DMS 273 treated with DMSO at 0.1 percent for 48 hours (cell line): ENCODE measurements around the gene GRK1.
"Not testable (repeated sequence)": the region's sequence is repeated elsewhere in the genome, so short reads cannot be mapped to it uniquely, and the experiment has no call there.

Experiments used
- DNase-seq: peaks from one replicate; lab custom pipeline; 2025; lab: John Stamatoyannopoulos, UW

The GRK1 gene

DNA sequence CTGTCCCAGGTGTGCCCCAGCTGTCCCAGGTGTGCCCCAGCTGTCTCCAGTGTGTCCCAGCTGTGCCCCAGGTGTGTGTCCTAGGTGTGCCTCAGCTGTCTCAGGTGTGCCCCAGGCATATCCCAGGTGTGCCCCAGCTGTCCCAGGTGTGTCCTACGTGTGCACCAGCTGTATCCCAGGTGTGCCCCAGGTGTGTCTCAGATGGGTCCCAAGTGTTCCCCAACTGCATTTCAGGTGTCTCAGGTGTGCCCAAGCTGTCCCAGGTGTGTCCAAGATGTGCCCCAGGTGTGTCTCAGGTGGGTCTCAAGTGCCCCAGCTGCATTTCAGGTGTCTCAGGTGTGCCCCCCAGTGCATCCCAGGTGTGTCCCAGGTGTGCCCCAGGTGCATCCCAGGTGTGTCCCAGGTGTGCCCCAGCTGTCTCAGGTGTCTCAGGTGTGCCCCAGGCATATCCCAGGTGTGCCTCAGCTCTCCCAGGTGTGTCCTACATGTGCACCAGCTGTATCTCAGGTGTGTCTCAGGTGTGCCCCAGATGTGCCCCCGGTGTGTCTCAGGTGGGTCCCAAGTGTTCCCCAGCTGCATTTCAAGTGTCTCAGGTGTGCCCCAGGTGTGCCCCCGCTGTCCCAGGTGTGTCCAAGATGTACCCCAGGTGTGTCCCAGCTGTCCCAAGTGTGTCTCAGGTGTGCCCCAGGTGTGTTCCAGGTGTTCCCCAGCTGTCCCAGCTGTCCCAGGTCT, 1.3 kb upstream of the GRK1 start:
- DNase-seq = no peak

DNA sequence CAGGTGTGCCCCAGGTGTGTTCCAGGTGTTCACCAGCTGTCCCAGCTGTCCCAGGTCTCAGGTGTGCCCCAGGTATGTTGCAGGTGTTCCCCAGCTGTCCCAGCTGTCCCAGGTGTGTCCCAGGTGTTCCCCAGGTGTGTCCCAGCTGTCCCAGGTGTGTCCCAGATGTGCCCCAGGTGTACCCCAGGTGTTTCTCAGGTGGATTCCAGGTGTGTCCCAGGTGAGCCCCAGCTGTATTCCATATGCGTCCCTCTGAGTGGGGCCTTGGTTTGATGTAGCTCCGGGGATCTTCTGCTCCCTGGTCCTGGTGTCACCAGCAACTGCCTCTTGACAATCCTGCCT, 719 bp upstream of the GRK1 start:
- no peak for DNase-seq

DNA sequence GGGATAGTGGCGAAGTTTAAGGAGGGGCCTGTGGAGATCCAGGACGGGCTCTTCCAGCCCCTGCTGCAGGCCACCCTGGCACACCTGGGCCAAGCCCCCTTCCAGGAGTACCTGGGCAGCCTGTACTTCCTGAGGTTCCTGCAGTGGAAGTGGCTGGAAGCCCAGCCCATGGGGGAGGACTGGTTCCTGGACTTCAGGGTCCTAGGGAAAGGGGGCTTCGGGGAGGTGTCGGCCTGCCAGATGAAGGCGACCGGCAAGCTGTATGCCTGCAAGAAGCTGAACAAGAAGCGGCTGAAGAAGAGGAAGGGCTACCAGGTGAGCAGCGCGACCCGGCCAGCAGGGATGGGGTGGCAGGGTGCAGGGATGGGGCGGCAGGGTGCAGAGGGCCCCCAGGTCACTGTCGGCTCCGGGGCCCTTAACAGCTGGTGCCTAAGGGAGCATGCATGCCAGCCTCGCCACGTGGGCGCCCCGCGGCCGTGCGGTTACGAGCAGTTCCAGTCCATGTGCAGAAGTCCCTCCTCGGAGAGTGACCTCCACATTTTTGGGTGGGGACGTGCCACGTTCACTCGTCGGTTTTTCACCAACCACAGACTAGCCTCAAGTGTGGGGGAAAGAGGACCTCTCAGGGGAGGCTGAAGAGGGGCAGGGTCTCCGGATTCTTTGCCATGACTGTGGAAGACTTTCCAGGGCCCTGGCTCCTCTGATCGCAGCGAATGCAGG, 912 bp downstream of the GRK1 start:
- DNase-seq = no peak

DNA sequence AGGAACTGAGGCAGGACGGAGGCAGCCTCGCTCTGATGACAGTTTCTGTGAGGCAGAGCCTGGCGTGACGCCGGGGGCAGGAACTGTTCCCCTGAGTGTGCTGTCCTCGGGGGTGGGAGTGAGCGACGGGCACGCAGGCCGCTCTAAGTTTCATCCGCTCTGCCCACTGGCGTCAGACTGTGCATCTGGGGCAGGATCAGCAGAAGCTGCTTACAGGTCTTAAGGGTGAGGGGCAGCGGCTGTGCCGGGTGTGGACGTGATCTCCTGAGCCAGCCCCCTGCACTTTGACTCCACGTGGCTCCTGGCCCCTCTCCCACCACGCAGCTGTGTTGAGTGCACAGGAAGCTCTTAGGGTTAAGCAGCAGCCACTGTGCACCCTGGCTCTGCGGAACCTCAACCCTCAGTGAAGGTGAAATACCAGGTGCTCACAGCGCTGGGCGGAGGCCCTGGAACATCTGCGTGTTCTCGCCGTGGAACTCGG, 1.5 kb downstream of the GRK1 start:
- no peak for DNase-seq

DNA sequence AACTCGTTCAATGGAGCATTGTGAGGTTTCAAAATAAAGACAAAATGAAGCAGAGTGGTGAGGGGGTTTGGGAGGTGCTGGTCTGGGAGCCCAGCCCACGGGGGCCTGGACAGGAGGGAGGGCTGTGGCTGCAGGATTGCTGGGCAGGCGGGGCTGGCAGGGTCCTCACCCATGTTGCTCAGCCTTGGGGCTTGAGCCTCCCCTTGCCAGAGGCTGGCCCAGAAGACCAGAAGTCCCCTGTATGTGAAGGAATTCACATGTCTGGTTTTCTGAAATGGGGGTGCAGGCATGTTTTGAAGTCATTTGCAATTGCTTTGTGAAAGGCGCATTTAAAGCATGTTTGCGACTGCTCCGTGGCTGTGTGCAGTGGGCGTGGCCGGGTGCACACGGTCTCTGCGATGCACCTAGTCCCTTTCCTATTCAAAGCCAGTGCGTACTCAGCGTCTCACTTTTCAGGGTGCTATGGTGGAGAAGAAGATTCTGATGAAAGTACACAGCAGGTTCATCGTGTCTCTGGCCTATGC, 2.3 kb downstream of the GRK1 start:
- no peak for DNase-seq

DNA sequence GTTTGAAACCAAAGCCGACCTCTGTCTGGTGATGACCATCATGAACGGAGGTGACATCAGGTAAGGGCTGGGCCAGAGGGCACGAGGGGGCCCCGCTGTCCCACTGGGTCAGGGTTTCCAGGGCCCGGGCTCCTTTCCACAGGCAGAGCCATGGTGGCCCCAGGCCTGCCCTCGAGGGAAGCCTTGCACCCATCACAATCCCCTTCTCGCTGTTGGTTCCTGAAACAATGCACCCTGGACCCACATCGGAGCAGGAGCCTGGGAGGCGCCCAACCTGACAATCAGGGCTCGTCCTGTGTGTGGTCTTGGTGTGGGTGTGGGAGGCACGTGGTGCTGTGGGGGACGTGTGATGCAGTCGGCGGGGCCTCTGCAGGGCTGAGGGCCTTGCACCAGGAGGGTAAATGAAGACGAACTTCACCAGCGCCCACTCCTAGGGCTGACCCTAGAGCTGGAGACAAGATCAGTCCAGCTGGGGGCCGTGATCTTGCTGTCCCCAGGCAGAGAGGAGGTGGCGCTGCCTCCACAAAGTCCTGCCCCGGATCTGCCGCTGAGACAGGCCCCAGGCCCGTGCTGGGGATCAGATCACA, 2.8 kb downstream of the GRK1 start:
- DNase-seq = no peak

DNA sequence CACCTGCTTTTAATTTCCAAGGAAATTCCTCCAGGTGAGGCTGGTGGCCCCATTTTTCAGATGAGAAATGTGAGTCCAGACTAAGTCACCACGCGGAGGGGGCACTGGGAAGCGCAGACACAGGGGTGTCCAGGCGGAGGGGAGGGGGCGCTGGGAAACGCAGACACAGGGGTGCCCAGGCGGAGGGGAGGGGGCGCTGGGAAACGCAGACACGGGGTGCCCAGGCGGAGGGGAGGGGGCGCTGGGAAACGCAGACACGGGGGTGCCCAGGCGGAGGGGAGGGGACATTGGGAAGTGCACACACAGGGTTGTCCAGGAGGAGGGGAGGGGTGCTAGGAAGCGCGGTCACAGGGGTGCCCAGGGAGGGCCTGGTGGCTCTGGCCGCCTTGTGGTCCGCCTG, 3.5 kb downstream of the GRK1 start:
- DNase-seq = no peak

DNA sequence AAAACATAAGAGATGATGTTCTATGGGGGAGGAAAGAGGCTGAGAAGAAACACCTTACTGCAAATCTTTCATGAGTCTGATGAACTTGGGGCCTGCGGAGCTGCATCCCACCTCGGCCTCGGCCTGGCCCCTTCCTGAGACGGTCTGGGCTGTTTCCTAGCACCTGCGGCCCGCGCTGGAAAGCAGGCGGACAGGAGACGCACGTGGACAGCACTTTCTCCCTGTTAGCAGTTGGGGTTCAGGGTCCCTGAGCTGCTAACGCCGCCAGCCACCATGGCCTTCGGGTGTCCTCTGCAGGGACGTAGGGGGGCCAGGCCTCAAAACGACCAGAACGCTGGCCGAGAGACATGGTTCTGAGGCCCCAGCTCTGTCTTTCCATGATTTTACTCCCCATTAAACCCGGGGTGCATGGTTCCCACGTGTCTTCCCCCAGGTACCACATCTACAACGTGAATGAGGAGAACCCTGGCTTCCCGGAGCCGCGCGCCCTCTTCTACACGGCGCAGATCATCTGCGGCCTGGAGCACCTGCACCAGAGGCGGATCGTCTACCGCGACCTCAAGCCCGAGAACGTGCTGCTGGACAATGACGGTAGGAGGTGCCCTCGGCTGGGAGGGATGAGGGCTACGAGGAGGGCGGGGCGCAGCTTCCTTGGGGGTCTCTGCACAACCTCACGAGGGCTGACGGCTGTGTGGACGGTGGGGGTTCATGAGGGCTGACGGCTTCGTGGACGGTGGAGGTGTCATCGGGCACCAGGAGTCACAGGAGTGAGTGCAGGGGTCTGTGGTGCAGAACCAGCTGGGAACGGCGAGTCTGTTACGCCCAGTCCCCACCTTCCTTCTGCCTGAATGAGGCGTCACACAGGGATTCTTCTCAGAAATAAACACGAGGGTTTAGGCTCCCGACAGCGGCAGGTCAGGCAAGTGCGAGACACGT, 4.3 kb downstream of the GRK1 start:
- no peak for DNase-seq

DNA sequence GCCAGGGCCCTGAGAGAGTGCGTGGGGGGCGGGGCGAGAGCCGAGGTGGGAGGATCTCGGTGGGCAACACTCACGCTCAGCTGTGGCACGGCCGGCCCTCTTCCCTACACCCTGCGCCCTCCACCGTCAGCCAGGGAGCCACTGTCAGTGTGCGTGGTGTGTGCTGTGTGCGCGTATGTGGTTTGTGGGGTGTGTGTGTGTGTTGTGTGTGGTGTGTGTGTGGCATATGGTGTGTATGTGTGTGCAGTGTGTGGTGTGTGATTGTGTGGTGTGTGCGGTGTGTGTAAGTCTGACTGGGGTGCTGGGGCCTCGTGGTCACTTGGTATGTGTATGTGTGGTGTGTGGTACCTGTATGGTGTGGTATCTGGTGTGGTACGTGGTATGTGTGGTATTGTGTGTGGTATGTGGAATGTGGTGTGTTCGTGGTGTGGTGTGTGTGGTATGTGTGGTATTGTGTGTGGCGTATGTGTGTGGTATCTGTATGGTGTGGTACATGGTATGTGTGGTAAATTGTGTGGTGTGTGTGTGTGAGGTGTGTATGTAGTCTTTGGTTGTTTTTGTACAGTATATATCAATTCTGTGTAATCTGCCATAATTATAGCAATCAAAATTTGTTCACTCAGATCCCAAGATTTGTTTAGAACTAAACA, 5.1 kb downstream of the GRK1 start:
- no peak for DNase-seq

DNA sequence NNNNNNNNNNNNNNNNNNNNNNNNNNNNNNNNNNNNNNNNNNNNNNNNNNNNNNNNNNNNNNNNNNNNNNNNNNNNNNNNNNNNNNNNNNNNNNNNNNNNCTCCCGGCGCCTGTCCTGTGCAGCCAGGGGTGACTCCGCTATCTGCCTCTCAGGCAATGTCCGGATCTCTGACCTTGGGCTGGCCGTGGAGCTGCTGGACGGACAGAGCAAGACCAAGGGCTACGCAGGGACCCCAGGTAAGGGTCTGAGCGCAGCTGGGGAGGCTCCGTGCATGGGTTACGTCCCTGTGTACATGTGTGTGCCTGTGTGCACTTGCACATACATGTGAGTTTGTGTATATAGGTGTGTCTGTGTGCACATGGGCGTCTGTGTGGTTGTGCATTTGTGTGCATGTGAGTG, 55.9 kb downstream of the GRK1 start:
- no peak for DNase-seq

DNA sequence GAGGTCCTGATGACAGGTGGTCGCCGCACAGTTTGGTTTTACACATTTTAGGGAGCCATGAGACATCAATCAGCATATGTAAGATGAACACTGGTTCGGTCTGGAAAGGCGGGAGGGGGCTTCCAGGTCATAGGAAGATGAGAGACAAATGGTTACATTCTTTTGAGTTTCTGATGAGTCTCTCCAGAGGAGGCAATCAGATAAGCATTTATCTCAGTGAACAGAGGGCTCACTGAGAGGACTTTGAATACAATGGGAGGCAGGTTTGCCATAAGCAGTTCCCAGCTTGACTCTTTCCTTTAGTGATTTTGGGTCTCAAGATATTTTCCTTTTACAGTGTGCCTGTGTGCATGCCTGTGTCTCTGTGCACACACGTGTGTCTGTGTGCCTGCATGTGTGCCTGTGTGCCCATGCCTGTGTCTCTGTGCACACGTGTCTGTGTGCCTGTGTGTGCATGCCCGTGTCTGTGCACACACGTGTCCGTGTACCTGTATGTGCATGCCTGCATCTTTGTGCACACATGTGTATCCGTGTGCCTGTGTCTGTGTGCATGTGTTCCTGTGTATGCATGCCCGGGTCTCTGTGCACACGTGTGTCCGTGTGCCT, 56.5 kb downstream of the GRK1 start:
- no peak for DNase-seq

DNA sequence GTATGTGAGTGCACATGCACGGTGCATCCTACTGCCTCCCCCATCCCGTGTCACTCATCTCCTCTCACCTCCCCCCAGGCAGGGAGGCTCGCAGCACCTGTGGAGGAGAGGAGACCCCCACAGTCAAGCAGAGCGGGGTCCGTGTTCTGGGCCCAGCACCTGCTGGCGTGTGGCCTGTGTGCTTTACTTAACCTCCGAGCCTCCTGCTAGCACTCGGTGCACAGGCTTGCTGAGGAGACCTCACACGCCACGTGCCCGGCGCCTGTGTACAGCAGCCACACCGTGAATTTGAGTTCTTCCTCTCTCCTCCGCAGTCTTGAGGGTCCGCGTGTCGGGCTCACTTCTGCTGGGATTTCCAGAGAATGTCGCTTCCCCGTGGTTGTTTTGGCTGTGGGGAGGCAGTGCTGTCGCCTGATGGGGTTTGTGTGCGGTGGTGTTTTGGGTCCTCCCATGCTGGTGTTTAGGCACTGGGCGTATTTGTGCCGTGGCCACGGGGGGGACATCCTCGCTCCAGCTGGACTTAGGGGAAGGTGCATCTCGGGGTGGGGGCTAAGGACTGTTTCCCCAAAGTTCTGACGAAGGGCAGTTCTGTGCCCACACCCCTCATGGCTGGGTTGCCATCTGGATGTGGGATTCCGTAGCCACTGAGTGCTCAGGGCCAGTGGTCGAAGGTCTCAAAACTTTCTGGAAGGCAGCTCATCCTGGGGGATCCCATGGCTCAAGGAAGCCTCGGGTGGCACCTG, 57.2 kb downstream of the GRK1 start:
- DNase-seq = no peak

DNA sequence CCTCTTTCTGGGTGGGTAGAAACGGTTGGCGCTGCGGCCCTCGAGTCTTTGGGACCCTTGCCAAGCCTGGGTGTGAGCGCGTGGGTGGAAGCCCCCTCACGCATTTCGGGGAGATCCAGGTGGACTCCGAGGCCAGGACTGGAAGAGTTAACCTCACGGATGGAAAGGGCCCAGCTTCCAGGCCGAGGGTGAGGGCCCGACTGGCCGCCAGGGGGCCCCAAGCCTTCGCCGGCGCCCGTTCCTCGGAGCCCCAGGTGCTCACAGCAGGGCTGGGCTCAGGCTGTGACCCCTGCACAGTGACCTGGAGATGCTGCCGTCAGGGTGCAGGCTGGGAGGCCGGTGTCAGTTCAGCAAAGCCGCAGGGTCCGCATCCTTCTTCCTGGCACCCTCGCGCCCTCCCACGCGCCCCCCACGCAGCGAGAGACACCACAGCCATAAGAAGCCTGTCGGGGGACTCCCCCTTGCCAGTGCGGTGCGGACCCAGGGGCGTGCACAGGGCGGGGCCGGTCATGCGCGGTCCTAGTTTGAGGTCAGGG, 57.8 kb downstream of the GRK1 start:
- peak; percentile 28 for DNase-seq

DNA sequence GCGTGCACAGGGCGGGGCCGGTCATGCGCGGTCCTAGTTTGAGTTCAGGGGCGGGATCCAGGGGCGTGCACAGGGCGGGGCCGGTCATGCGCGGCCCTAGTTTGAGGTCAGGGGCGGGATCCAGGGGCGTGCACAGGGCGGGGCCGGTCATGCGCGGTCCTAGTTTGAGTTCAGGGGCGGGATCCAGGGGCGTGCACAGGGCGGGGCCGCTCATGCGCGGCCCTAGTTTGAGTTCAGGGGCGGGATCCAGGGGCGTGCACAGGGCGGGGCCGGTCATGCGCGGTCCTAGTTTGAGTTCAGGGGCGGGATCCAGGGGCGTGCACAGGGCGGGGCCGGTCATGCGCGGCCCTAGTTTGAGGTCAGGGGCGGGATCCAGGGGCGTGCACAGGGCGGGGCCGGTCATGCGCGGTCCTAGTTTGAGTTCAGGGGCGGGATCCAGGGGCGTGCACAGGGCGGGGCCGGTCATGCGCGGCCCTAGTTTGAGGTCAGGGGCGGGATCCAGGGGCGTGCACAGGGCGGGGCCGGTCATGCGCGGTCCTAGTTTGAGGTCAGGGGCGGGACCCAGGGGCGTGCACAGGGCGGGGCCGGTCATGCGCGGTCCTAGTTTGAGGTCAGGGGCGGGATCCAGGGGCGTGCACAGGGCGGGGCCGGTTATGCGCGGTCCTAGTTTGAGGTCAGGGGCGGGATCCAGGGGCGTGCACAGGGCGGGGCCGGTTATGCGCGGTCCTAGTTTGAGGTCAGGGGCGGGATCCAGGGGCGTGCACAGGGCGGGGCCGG, 58.5 kb downstream of the GRK1 start:
- DNase-seq = not testable (repeated sequence)

DNA sequence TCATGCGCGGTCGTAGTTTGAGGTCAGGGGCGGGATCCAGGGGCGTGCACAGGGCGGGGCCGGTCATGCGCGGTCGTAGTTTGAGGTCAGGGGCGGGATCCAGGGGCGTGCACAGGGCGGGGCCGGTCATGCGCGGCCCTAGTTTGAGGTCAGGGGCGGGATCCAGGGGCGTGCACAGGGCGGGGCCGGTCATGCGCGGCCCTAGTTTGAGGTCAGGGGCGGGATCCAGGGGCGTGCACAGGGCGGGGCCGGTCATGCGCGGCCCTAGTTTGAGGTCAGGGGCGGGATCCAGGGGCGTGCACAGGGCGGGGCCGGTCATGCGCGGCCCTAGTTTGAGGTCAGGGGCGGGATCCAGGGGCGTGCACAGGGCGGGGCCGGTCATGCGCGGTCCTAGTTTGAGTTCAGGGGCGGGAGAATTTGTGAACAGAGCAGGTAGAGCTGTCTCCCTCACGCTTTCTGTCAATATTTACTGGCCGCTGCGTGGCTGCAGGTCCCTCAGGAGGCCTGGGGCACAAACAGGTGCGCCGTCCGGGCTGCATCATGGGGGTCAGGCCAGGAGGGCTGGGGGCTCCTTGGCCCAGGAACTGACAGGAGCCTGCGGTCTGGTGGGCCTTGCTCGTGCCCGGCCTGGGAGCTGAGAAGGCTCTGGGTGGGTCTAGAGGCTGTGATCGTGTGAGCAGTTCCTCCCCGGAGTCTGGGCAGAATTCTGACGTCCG, 59.2 kb downstream of the GRK1 start:
- not testable (repeated sequence) for DNase-seq

DNA sequence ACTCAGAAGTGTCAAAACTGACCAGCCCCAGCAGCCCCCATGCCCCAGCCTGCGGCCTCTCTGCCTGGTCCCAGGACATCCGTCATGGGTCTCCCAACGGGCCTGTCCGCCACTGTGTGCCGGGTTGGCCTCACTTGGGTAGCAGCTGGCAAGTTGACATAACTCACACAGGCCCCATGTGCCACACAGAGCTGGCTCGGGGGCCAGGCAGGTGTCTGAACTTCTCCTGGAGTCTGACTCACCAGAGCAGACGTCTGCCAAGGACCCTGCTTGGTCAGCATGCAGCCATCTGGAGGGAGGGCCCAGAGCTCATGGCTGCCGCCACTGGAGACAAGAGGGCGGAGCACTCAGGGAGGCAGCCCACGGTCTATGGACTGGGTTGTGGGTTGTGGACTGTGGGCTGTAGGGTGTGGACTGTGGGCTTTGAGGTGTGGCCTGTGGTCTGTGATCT, 60.0 kb downstream of the GRK1 start:
- DNase-seq = peak; percentile 1

DNA sequence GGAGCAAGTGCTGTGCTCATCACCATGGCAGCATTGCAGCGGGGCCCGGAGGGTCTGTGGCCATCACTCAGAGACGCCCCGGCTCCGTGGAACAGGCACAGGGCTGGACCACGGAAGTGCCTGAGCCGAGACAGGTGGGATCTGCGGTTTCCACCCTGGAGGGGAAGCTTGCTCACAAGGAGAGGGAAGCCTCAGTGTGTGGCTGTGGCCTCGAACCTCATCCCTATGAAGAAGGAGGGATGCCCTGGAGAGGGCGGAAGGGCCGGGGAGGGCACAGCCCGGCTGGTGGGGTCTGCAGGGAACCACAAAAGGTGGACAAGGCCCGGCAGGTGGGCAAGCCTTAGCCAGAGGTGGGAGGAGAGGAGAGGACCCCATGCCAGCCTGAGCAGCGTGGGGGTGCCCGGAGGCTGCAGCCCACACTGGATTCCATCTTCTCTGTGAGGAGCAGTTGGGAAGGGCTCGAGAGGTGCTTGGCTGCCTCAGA, 61.6 kb downstream of the GRK1 start:
- DNase-seq = no peak
